ENCODE data around the gene ADCY7. TPM values are rescaled to one million over a fixed set of nuclear protein-coding genes. Genes with fewer than 3 reads are reported as not detected.
A peak's percentile ranks its signal among the peaks of the same experiment; 100 is the strongest.

ADCY7 gene
- total and polyA plus RNA-seq, 2 of the 4 experiments (the other 2 are of a cell fraction) = 15.2 to 17.1 TPM

GRCh38 chr16:50365791-50366575 is 99.6 kb downstream of the ADCY7 start:
- Histone ChIP-seq H2BK15ac (ENCODE audit: low read depth, low read length) (no peak overlapping the region), H4K91ac (ENCODE audit: insufficient read depth, low read depth, low read length) (no peak overlapping the region), H3K27me3 (ENCODE audit: control insufficient read depth, insufficient read depth, low read length) (peaks cover 5% of the 10 kb centered on the region), H4K8ac (ENCODE audit: low read depth in 2 of 2, low read length in 2 of 2) (no peak overlapping the region), H3K9me3 (ENCODE audit: control insufficient read depth, insufficient read depth, low read length) (no peaks in the 10 kb centered on the region), H3K56ac (ENCODE audit: extremely low read depth, insufficient read depth, low read length) (no peak overlapping the region), H4K20me1 (ENCODE audit: insufficient read depth, low read length) (peaks cover 11% of the 10 kb centered on the region; the same call in 1 of the 2 replicates), H3K79me1 (ENCODE audit: low read depth in 1 of 2, low read length in 2 of 2) (peaks cover 35 to 38% of the 10 kb centered on the region in 2 experiments), H3K4me3 (ENCODE audit: insufficient read depth, low read depth, low read length) (no peak overlapping the region), H2AFZ (replicated peaks; ENCODE audit: low read length, poor library complexity) (no peak overlapping the region), H2BK20ac (ENCODE audit: low read depth, low read length) (no peak overlapping the region), H3K9me1 (ENCODE audit: insufficient read depth, low read length) (no peaks in the 10 kb centered on the region; the same call in 1 of the 2 replicates), H3K4me2 (ENCODE audit: low read depth, low read length) (no peak overlapping the region), H3K4me1 (ENCODE audit: control insufficient read depth, insufficient read depth, low read length) (no peaks in the 10 kb centered on the region; the same call in 1 of the 2 replicates), H2AK5ac (ENCODE audit: low read depth, low read length) (no peak overlapping the region), H3K18ac (ENCODE audit: low read depth, low read length) (no peak overlapping the region), H3K4ac (ENCODE audit: low read depth, low read length) (no peak overlapping the region), H3K23ac (ENCODE audit: low read depth, low read length) (no peak overlapping the region), H2AK9ac (replicated peaks; ENCODE audit: low read depth, low read length, poor library complexity) (no peak overlapping the region), H3K9ac (ENCODE audit: low read depth, low read length) (no peak overlapping the region), H2BK5ac (ENCODE audit: low read depth, low read length, poor library complexity, severe bottlenecking) (no peak overlapping the region), H3K14ac (replicated peaks; ENCODE audit: low read depth, low read length) (no peak overlapping the region), H3K27ac (ENCODE audit: insufficient read depth, low read length) (no peak overlapping the region), H2BK120ac (ENCODE audit: low read depth, low read length) (no peak overlapping the region), H4K5ac (ENCODE audit: low read depth, low read length) (no peak overlapping the region), H3K36me3 (ENCODE audit: control insufficient read depth, insufficient read depth, low read length) (peaks cover 24% of the 10 kb centered on the region)
- no peak for ATAC-seq (ENCODE audit: low read depth)
- in situ Hi-C loops (cut with MboI; ENCODE audit: low sequenced_read_pairs) (loop anchor here (25.0 kb wide), 1 partner anchor 279 kb away; no protein-coding TSS in a partner anchor), dilution Hi-C loops (cut with HindIII; ENCODE audit: low sequenced_read_pairs, unreplicated experiment) (no loop called here), intact Hi-C loops (cut with micrococcal nuclease) (loop anchor here (2.0 to 5.0 kb wide), 2 partner anchors 135 to 339 kb away; partner anchors contain the start of gene CNEP1R1)
- ChIA-PET CTCF (no interaction called here), POLR2A (ENCODE audit: unreplicated experiment) (no interaction called here)
- BruUV-seq (replicated peaks) = no TSS peak
- no peak for DNase-seq
- no CpG with 5 or more reads among the region's 2 CpGs for WGBS, 2 experiments (ENCODE audit: extremely low coverage in 2 of 2, insufficient read length in 1 of 2)
- TF ChIP-seq CEBPB (IDR thresholded peaks at IDR 0.05; ENCODE audit: low read depth, low read length) = 0 out of 2 replicates have a peak, but pooled peaks have one; percentile 2
- no peak for TF ChIP-seq POLR2A (IDR thresholded peaks at IDR 0.05; ENCODE audit: low read depth, low read length)
- TF ChIP-seq RAD21 (IDR thresholded peaks at IDR 0.05; ENCODE audit: low read length) = no peak
- TF ChIP-seq, protein P1, sequence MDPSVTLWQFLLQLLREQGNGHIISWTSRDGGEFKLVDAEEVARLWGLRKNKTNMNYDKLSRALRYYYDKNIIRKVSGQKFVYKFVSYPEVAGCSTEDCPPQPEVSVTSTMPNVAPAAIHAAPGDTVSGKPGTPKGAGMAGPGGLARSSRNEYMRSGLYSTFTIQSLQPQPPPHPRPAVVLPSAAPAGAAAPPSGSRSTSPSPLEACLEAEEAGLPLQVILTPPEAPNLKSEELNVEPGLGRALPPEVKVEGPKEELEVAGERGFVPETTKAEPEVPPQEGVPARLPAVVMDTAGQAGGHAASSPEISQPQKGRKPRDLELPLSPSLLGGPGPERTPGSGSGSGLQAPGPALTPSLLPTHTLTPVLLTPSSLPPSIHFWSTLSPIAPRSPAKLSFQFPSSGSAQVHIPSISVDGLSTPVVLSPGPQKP (IDR thresholded peaks at IDR 0.05; ENCODE audit: borderline replicate concordance, low read depth, low read length) = no peak
- no peak for TF ChIP-seq CHD1 (IDR thresholded peaks at IDR 0.05; ENCODE audit: low read depth, low read length)
- TF ChIP-seq MXI1 (IDR thresholded peaks at IDR 0.05; ENCODE audit: borderline replicate concordance, low read depth, low read length) = no peak
- TF ChIP-seq RCOR1 (IDR thresholded peaks at IDR 0.05; ENCODE audit: insufficient replicate concordance, low read length) = no peak

Small RNA genes within 50 kb of the gene (microRNA-seq; reads per million reads assigned to microRNA genes)
- 0 reads per million in 2 experiments for gene MIR6771 (ENCODE audit: insufficient read depth in 1 of 2, insufficient read length in 1 of 2, unreplicated experiment in 1 of 2)

Small RNA genes within 50 kb of the gene (small RNA-seq; reads per million reads assigned to genes)
- 0 reads per million in 5 experiments for gene MIR6771

Other genes starting within 250 kb of the ADCY7 start
- 22.0 and 38.6 TPM in 2 replicates for gene CNEP1R1, start 241.3 kb upstream of the ADCY7 start, total RNA-seq (2012; rRNA removed)
- 12.7 and 16.1 TPM in 2 replicates for gene CNEP1R1, start 241.3 kb upstream of the ADCY7 start, polyA plus RNA-seq (2012; rRNA removed)
- 21.1 and 25.3 TPM in 2 replicates for gene HEATR3, start 200.6 kb upstream of the ADCY7 start, total RNA-seq (2012; rRNA removed)
- gene HEATR3, start 200.6 kb upstream of the ADCY7 start, polyA plus RNA-seq (2012; rRNA removed) = 7.9 and 9.4 TPM in 2 replicates
- 7.0 and 12.5 TPM in 2 replicates for gene TENT4B, start 113.2 kb upstream of the ADCY7 start, total RNA-seq (2012; rRNA removed)
- gene TENT4B, start 113.2 kb upstream of the ADCY7 start, polyA plus RNA-seq (2012; rRNA removed) = 4.1 and 5.2 TPM in 2 replicates
- gene BRD7, start 102.4 kb downstream of the ADCY7 start, total RNA-seq (2012; rRNA removed) = 29.9 and 38.9 TPM in 2 replicates
- 24.8 and 25.1 TPM in 2 replicates for gene BRD7, start 102.4 kb downstream of the ADCY7 start, polyA plus RNA-seq (2012; rRNA removed)

Measured in IMR-90 (cell line).